Measurements from ENCODE around the gene NLRC5. TPM values are rescaled to one million over a fixed set of nuclear protein-coding genes. Genes with fewer than 3 reads are reported as not detected.

Gene NLRC5
- polyA plus RNA-seq, 3 donors: 1.8 to 4.3 (median 3.5) TPM

GRCh38 chr16:57123974-57124674 is 134.8 kb downstream of the NLRC5 start:
- DNase-seq: no peak

DNA sequence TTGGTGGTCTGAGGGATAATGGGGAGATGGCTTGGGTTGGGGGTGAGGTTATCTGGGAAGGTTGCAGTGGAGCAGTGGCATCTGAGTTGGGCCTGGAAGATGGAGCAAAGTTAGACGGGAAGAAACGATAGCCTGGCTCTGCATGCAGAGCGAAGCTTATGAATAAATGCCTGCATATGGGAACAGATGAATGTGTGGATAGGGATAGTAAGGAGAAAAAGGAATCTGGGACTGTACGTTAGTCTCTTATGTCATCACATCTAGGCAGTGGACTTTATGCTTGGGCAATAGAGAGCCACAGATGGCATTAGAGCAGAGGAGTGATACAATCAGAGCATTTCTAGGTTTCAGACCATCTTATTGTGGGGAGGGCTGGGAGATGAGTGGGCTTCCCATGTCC is 136.0 kb downstream of the NLRC5 start:
- DNase-seq: no peak

DNA sequence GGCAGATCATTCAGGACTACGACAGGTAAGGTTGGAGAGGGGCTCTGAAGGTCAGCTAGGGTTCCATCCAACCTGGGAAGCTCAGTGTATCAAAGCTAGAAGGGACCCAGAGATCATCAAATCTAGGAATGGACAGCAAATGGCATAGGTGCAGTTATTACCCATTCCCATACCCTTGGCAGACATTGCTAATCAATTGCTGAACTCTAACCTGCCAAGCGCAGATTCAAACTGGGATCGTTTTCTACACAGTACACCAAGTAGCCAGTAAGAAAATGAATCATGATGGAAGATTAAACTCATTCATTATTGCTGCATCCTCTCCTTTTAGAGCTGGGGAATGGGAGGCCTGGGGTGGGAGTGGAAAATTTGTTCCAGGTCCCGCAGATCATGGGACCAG is 136.6 kb downstream of the NLRC5 start:
- no peak for DNase-seq

DNA sequence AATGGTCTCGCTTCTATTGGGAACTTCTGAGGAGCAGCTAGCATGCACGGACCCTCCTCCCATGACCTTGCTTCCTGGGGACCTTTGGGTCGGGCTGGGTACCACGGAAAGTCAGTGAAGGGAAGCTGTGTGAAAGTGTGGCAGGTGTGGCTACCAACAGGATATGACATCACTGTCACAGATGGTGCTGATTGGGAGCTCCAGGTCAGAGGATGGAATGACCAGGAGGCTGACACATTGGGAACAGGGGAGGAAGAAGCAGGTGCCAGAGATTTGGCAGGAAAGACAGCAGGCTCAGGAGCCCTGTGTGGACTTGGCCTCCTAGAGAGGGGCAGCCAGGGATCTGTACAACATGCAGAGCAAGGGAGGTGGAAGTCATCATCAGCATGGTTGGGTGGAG is 137.1 kb downstream of the NLRC5 start:
- DNase-seq: no peak

GRCh38 chr16:57127037-57127763 is 137.8 kb downstream of the NLRC5 start:
- no peak for DNase-seq

DNA sequence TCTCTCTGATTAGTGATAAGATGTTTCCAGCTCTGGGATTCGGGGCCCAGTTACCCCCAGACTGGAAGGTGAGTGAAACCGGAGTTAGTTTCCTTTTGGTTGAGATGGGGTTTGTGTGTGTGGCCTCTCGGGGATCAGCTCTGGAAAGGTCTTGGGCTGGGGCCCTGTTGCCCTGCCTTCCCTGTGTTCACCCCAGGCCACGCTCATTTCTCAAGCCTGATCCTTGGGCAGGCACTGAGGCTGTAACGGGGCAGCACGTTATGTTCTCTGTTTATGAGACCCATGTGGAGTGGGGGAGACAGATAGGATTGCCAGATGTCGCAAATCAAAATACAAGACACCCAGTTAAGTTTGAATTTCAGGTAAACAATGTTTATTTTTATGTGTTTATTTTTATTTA is 138.5 kb downstream of the NLRC5 start:
- no peak for DNase-seq

DNA sequence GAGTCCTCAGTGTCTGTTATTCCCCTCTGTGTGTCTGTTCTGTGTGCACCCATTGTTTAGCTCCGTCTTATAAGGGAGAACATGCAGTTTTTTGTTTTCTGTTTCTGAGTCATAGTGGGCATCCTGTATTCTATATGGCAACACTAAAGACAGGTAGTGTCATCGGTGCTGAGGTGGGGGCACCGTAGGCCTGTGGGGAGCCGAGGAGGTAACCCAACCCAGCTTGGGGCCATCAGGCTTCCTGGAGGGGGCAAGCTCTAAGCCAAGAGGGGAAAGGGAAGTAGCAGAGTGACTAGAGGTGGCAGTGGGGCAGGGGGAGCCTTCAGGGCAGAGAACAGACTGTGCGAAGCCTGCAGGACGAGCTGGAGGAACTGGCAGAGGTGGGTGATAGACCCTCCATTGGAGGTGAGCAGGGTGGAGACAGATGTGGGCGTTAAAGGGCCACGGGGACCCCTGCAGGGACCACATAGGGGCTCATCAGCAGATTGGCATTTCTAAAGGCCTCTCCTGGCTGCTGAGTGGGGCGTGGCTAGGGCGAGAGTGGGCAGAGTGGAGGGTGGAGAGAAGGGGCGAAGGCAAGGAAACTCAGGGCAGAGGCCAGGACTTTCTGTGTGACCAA is 139.5 kb downstream of the NLRC5 start:
- DNase-seq: no peak

GRCh38 chr16:57130950-57131321 is 141.6 kb downstream of the NLRC5 start:
- DNase-seq: no peak

GRCh38 chr16:57131351-57131970 is 142.1 kb downstream of the NLRC5 start:
- no peak for DNase-seq

- no peak for DNase-seq
Observed at GRCh38 chr16:57132470-57132869, 143.1 kb downstream of the NLRC5 start.

DNA sequence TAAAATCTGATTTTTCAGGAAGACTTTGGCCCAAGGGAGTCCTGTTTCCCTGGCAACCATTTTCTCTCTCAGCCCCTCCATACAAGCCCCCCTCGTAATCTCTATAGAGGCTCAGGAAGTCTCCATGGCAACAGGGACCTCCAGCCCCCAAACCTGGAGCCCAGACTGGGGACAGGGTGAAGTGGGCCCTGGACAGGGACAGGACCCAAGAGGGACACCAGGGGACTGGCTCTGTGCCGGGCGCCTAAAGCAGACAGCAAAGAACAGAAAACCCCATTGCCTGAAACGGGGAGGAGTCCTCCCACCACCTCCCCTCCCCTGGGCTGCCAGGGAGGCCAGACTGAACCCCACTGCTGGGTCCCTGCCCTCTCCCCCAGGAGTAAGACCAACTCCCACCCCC is 143.7 kb downstream of the NLRC5 start:
- no peak for DNase-seq

Other genes with a start within 250 kb of the NLRC5 start
- gene SLC12A3, start 124.3 kb upstream of the NLRC5 start, polyA plus RNA-seq (ENCODE audit: insufficient read length in 3 of 3): 10 to 100 TPM; 15.8 to 32.0 (median 27.7) TPM
- gene HERPUD1, start 57.4 kb upstream of the NLRC5 start, polyA plus RNA-seq (ENCODE audit: insufficient read length in 3 of 3): 100 to 1,000 TPM; 104 to 129 (median 108) TPM
- gene CETP, start 27.6 kb upstream of the NLRC5 start, polyA plus RNA-seq (ENCODE audit: insufficient read length in 3 of 3): 10 to 100 TPM; 10.2 to 12.1 (median 10.5) TPM
- 10 to 100 TPM; 35.1 to 40.3 (median 36.4) TPM for gene CPNE2, start 103.0 kb downstream of the NLRC5 start, polyA plus RNA-seq (ENCODE audit: insufficient read length in 3 of 3)
- gene PSME3IP1, start 196.5 kb downstream of the NLRC5 start, polyA plus RNA-seq (ENCODE audit: insufficient read length in 3 of 3): 100 to 1,000 TPM in 2 of 3 donors, 10 to 100 TPM in 1; 97.8 to 135 (median 124) TPM
- gene RSPRY1, start 196.8 kb downstream of the NLRC5 start, polyA plus RNA-seq (ENCODE audit: insufficient read length in 3 of 3): 10 to 100 TPM; 44.2 to 50.3 (median 44.7) TPM